T-helper 9 cell (primary cell): Measurements from ENCODE around the gene SRXN1.
A peak's percentile ranks its signal among the peaks of the same experiment; 100 is the strongest.
"Not testable (repeated sequence)": the region's sequence is repeated elsewhere in the genome, so short reads cannot be mapped to it uniquely, and the experiment has no call there.

Source experiments
- DNase-seq: peaks from one replicate; pipeline ENCODE4 v3.0.0-alpha.2; 2020
- total RNA-seq, 2 donors: gene quantifications; one replicate each; lab custom pipeline; 2026; lab: John Stamatoyannopoulos, UW

Gene SRXN1
- 0 to 0.07 reads per million in 2 donors for total RNA-seq

GRCh38 chr20:653110-653589 lies at the start of gene SRXN1:
SRXN1 (minus strand) TSS chr20:653200; CDS start chr20:653185, 15 bp downstream.
- DNase-seq = peak; percentile 66

- no peak for DNase-seq
These were observed 48.6 kb upstream of the SRXN1 start for GRCh38 chr20:701401-702129.

- no peak for DNase-seq
These were observed 46.9 kb upstream of the SRXN1 start for GRCh38 chr20:699811-700338.

DNA sequence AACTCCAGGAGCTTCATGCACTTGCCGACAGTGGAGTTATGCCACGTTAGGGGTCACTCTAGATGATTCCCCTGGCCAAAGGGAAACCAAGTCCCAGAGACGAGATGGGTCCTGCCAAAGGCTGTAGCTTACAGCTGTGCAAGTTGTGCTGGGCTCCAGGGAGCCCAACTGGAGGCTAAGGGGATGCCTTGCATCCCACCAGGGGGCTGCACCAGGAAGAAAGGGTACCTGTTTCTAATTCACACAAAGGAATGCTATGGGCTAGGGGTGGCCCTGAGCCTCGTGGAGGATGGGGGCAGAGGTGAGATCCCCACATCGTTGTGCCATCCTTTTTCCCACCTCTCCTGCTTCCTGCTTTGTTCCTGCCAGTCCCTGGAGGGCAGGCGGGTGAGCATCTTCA lies 46.3 kb upstream of the SRXN1 start:
- no peak for DNase-seq

DNA sequence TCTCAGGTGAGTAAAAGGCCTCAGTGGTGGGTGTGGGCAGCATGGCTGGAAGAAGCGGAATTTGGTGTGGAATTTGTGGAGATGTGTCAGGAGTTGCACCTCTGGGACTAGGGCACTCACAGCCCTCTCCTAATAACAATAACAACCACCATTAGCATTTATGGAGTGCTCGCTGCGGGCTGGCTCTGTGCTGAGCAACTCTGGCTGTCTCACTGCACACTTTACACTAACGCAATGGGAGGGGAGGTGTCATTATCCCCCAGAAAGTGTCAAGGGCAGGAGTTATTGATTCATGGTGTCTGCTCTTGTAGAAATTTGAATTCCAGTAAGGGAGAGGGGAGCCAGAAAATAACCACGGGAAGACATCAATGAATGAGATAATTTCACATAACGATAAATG lies 45.3 kb upstream of the SRXN1 start:
- DNase-seq = no peak

DNA sequence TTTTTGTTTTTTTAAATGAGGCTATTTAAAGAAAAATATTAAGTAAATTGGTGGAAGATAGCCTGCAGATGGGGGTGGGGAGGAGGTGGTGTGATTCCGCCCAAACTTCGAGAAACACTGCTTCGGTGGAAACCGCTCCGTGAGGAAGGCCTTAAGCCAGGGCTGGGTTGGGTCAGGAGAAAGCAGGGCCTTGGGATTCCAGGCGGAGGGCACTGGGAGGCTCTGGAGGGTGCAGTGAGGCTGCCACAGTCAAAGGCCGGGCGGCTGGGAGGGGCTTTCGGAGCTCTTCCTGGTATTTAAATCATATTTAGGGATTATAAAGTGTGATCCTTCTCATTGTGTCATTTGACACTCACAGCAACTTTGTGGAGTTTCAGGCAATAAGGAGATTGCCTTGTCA lies 44.8 kb upstream of the SRXN1 start:
- no peak for DNase-seq

DNA sequence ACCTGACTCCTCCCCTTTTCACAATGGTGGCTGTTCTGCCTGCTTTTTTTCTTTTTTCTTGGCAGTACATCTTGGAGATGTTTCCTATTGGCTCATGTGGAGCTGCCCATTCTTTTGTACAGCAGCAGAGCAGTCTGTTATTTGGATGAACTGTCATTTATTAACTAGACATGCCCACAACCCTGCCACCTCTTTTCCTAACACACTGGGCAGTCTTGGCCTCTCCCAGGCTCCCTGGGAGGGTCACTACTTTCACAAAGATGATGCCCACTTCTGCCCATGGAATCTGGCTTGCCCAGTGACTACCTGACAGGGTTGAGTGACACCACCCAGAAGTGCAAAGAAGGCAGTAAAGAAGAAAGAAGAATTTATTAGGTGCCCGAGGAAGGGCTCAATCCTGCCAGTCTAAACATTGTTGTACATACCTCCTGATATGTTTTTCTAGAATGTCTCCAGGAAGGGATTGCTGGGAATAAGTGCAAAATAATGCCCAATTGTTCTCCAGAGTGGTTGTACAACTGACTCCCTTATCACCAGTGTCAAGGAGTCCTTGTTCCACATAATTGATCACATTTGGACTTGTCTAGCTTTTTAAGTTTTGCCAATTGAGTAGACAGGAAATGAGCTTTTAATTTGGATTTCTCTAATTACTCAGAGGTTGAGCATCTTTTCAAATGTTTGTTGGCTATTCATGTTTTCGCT lies 42.3 kb upstream of the SRXN1 start:
- no peak for DNase-seq

DNA sequence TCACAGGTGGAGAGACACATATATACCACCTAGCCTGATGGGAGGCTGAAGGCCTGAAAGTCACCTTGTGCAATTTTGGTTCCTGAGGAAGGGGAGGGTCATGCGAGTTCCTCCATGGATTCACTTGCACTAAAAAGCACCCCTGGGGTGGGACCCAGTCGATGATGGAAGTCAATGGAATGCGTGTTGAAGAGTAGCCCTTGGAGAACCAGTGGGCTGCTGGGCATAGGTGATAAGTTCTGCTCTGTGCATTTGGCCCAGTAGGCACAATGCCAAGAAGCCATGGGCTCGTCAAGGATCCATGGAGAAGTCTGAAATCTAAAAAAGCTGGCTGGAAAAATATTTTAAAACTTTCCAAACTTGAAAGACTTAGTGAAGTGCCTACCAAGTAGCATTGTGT lies 41.5 kb upstream of the SRXN1 start:
- DNase-seq = no peak

DNA sequence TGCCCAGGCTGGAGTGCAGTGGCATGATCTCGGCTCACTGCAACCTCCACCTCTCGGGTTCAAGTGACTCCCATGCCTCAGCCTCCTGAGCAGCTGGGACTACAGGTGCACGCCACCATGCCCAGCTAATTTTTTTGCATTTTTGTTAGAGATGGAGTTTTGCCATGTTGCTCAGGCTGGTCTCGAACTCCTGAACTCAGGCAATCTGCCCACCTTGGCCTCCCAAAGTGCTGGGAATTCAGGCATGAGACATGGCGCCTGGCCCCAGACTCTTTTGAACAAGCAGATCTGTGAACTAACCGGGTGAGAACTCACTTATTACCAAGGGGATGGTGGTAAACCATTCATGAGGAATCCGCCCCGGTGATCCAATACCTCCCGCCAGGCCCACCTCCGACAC lies 40.8 kb upstream of the SRXN1 start:
- not testable (repeated sequence) for DNase-seq

DNA sequence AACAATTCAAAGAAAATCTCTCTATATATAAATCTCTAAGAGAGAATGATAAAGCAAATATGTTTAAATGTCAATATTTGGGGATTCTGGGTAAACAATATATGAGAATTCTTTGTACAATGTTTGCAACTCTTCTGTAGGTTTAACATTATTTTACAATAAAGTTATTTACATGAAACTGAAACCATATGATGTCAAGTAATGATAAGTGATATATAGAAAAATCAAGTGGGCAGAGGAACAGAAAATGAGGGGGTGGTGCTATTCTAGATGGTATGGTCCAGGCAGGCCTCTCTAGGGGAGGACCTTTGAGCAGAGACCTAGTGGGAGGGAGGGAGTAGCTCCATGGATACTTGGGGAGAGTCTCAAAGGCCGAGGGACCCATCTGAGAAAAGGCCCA lies 39.0 kb upstream of the SRXN1 start:
- no peak for DNase-seq

GRCh38 chr20:689947-690346 lies 36.9 kb upstream of the SRXN1 start:
- DNase-seq = no peak

GRCh38 chr20:689348-689747 lies 36.3 kb upstream of the SRXN1 start:
- no peak for DNase-seq

GRCh38 chr20:688809-689212 lies 35.8 kb upstream of the SRXN1 start:
- no peak for DNase-seq

- DNase-seq = no peak
These were observed 34.6 kb upstream of the SRXN1 start for GRCh38 chr20:687468-688203.

GRCh38 chr20:684676-685319 lies 31.8 kb upstream of the SRXN1 start:
- no peak for DNase-seq

- DNase-seq = no peak
These were observed 29.1 kb upstream of the SRXN1 start for GRCh38 chr20:682123-682522.

DNA sequence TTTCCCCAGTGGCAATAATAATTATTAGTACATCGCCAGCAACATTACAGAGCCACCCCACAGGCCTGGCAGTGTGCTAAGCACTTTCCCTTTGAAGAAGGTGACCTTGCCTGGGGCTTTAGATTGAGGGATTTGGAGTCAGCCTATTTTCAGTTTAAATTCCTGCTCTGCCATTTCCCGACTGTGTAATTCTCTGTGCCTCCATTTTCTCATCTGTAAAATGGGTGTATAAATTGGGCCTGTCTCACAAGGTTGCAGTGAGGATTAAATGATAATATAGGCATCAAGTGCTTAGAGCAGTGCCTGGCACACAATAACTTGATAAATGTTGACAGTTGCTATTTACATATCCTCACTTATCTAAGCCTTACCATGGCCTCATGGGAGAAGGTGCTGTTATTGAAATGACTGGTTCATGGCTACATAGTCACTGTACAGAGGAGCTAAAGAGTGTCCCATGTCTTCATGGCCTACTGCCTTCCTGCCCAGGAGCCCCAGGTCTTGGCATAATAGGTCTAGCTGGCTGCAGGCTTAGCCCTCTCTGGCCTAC lies 27.7 kb upstream of the SRXN1 start:
- no peak for DNase-seq

- DNase-seq = no peak
These were observed 25.0 kb upstream of the SRXN1 start for GRCh38 chr20:677957-678356.

- no peak for DNase-seq
These were observed 24.0 kb upstream of the SRXN1 start for GRCh38 chr20:676967-677366.

GRCh38 chr20:676315-676937 lies 23.4 kb upstream of the SRXN1 start:
- no peak for DNase-seq

DNA sequence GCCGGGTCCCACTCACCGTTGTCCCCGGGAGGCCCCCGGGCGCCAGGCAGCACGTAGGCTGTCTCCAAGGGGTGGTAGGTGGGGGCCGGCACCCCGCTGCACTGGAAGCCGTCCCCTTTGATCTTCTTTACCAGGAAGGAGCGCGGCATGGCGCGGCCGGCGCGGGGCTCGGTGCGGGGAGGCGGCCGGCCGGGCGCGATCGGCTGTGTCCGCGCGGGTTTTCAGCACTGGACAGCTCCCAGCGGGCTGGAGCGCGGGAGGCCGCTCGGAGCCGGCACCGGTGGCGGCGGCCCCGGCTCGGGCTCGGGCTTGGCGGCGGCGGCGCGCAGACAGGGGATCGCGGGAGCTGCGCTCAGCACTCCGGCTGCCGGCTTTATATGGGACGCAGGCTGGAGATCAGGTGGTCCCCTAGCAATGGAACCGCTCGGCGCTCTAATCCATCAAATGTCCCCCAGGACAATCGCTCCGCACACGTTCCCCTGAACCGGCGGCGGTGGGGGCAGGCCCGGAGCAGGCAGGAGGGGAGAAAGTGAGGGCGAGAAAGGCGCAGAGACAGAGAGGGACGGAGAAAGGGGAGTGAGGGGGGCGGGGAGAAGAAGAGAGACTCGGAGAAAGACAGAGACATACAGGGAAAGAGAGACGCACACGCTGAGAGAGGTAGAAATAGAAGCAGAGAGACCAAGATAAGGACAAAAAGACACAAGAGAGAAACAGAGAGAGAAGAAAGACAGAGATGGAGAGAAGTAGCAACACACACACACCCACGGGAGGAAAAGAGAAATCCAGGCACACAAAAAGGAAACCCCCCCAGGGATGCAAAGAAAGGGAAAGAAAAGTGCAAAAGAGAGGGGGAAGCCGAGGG lies 22.7 kb upstream of the SRXN1 start, which contains the start of gene SCRT2:
TSS of gene SCRT2 (minus strand) at position 350 of the 862 bp plus-strand sequence. CDS start at position 149, 201 bp downstream.
- peak; percentile 56 for DNase-seq
